ENCODE measurements around the gene MALSU1. TPM values are rescaled to one million over a fixed set of nuclear protein-coding genes. Genes with fewer than 3 reads are reported as not detected.

Gene MALSU1
- total and polyA plus RNA-seq, 2 of the 13 experiments (the other 11 are each of a cell fraction or from before 2014, with no cell fraction given), result 72.0 to 141 TPM

GRCh38 chr7:23336799-23337283, 37.7 kb downstream of the MALSU1 start (continued):
- TF ChIP-seq, protein P1, sequence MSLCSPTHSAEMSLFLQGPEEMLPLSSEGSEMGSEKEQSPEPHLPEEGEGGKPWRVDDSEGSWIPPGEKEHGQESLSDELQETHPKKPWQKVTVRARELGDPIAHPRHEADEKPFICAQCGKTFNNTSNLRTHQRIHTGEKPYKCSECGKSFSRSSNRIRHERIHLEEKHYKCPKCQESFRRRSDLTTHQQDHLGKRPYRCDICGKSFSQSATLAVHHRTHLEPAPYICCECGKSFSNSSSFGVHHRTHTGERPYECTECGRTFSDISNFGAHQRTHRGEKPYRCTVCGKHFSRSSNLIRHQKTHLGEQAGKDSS (CRISPR knock-in tag; IDR thresholded peaks at IDR 0.05; ENCODE audit: borderline replicate concordance, low read depth), result no peak
- TF ChIP-seq KDM4B (CRISPR knock-in tag; IDR thresholded peaks at IDR 0.05) (no peak), ZNF737 (CRISPR knock-in tag; IDR thresholded peaks at IDR 0.05; ENCODE audit: borderline replicate concordance) (no peak), GABPB1 (CRISPR knock-in tag; IDR thresholded peaks at IDR 0.05) (0 out of 2 replicates have a peak, but pooled peaks have one; percentile 11), TBL1XR1 (IDR thresholded peaks at IDR 0.05; ENCODE audit: borderline replicate concordance, low read length, partially characterized antibody) (no peak), ZNF234 (CRISPR knock-in tag; conservative IDR thresholded peaks at IDR 0.05) (no peak), BHLHE40 (IDR thresholded peaks at IDR 0.05; ENCODE audit: low read length) (no peak), DRAP1 (CRISPR knock-in tag; IDR thresholded peaks at IDR 0.05) (no peak), PBX3 (CRISPR knock-in tag; IDR thresholded peaks at IDR 0.05; ENCODE audit: borderline replicate concordance) (no peak)
- TF ChIP-seq, protein P2, sequence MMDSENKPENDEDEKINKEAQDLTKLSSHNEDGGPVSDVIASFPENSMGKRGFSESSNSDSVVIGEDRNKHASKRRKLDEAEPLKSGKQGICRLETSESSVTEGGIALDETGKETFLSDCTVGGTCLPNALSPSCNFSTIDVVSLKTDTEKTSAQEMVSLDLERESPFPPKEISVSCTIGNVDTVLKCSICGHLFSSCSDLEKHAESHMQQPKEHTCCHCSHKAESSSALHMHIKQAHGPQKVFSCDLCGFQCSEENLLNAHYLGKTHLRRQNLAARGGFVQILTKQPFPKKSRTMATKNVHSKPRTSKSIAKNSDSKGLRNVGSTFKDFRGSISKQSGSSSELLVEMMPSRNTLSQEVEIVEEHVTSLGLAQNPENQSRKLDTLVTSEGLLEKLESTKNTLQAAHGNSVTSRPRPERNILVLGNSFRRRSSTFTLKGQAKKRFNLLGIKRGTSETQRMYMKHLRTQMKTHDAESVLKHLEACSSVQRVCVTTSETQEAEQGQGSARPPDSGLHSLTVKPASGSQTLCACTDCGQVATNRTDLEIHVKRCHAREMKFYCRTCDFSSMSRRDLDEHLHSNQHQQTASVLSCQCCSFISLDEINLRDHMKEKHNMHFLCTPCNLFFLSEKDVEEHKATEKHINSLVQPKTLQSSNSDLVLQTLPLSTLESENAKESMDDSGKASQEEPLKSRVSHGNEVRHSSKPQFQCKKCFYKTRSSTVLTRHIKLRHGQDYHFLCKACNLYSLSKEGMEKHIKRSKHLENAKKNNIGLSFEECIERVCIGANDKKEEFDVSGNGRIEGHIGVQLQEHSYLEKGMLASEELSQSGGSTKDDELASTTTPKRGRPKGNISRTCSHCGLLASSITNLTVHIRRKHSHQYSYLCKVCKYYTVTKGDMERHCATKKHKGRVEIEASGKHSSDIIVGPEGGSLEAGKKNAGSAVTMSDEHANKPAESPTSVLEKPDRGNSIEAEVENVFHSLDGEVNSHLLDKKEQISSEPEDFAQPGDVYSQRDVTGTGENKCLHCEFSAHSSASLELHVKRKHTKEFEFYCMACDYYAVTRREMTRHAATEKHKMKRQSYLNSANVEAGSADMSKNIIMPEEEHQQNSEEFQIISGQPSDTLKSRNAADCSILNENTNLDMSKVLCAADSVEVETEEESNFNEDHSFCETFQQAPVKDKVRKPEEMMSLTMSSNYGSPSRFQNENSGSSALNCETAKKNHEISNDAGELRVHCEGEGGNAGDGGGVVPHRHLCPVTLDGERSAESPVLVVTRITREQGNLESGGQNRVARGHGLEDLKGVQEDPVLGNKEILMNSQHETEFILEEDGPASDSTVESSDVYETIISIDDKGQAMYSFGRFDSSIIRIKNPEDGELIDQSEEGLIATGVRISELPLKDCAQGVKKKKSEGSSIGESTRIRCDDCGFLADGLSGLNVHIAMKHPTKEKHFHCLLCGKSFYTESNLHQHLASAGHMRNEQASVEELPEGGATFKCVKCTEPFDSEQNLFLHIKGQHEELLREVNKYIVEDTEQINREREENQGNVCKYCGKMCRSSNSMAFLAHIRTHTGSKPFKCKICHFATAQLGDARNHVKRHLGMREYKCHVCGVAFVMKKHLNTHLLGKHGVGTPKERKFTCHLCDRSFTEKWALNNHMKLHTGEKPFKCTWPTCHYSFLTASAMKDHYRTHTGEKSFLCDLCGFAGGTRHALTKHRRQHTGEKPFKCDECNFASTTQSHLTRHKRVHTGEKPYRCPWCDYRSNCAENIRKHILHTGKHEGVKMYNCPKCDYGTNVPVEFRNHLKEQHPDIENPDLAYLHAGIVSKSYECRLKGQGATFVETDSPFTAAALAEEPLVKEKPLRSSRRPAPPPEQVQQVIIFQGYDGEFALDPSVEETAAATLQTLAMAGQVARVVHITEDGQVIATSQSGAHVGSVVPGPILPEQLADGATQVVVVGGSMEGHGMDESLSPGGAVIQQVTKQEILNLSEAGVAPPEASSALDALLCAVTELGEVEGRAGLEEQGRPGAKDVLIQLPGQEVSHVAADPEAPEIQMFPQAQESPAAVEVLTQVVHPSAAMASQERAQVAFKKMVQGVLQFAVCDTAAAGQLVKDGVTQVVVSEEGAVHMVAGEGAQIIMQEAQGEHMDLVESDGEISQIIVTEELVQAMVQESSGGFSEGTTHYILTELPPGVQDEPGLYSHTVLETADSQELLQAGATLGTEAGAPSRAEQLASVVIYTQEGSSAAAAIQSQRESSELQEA (CRISPR knock-in tag; IDR thresholded peaks at IDR 0.05; ENCODE audit: not compliant biosample characterization), result no peak
- TF ChIP-seq, protein P3, sequence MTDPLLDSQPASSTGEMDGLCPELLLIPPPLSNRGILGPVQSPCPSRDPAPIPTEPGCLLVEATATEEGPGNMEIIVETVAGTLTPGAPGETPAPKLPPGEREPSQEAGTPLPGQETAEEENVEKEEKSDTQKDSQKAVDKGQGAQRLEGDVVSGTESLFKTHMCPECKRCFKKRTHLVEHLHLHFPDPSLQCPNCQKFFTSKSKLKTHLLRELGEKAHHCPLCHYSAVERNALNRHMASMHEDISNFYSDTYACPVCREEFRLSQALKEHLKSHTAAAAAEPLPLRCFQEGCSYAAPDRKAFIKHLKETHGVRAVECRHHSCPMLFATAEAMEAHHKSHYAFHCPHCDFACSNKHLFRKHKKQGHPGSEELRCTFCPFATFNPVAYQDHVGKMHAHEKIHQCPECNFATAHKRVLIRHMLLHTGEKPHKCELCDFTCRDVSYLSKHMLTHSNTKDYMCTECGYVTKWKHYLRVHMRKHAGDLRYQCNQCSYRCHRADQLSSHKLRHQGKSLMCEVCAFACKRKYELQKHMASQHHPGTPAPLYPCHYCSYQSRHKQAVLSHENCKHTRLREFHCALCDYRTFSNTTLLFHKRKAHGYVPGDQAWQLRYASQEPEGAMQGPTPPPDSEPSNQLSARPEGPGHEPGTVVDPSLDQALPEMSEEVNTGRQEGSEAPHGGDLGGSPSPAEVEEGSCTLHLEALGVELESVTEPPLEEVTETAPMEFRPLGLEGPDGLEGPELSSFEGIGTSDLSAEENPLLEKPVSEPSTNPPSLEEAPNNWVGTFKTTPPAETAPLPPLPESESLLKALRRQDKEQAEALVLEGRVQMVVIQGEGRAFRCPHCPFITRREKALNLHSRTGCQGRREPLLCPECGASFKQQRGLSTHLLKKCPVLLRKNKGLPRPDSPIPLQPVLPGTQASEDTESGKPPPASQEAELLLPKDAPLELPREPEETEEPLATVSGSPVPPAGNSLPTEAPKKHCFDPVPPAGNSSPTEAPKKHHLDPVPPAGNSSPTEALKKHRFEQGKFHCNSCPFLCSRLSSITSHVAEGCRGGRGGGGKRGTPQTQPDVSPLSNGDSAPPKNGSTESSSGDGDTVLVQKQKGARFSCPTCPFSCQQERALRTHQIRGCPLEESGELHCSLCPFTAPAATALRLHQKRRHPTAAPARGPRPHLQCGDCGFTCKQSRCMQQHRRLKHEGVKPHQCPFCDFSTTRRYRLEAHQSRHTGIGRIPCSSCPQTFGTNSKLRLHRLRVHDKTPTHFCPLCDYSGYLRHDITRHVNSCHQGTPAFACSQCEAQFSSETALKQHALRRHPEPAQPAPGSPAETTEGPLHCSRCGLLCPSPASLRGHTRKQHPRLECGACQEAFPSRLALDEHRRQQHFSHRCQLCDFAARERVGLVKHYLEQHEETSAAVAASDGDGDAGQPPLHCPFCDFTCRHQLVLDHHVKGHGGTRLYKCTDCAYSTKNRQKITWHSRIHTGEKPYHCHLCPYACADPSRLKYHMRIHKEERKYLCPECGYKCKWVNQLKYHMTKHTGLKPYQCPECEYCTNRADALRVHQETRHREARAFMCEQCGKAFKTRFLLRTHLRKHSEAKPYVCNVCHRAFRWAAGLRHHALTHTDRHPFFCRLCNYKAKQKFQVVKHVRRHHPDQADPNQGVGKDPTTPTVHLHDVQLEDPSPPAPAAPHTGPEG (CRISPR knock-in tag; IDR thresholded peaks at IDR 0.05), result no peak
